Vagina (tissue), 2 donors: ENCODE measurements around the gene ETNPPL.

Experiments
- CTCF ChIP-seq, 3 experiments: fragments of 450-650 bp in 2 of 3; fragments of 200-600 bp in 1 of 3; sonication (generic) in 1 of 3; IDR thresholded peaks; one replicate each; pipeline ENCODE4 v1.5.1; 2017 to 2019; ENCODE audit warnings: antibody characterized with exemption in 3 of 3, mild to moderate bottlenecking in 2 of 3, moderate library complexity in 2 of 3
- POLR2A ChIP-seq, 2 donors: fragments of 450-650 bp; IDR thresholded peaks; one replicate each; pipeline ENCODE4 v1.6.1; 2017; ENCODE audit warnings: antibody characterized with exemption in 2 of 2, mild to moderate bottlenecking in 2 of 2, moderate library complexity in 2 of 2
- POLR2AphosphoS5 ChIP-seq, 2 donors: sonication (generic); formaldehyde crosslinking; IDR thresholded peaks; one replicate each; pipeline ENCODE4 v1.9.0; 2017; ENCODE audit warnings: antibody characterized with exemption in 2 of 2, mild to moderate bottlenecking in 2 of 2, low read depth in 1 of 2; ENCODE audit not compliant: insufficient read depth in 1 of 2

- TF ChIP-seq CTCF (IDR thresholded peaks at IDR 0.05) (no peak), POLR2A (IDR thresholded peaks at IDR 0.05) (no peak), POLR2AphosphoS5 (IDR thresholded peaks at IDR 0.05; ENCODE audit: insufficient read depth in 1 of 2, low read depth in 1 of 2) (no peak)
These were observed 48.6 kb upstream of the ETNPPL start for GRCh38 chr4:108811486-108811885.
